HG03064 (cell line): ENCODE results near the gene PIM3.

Experiments
- ATAC-seq: cut with Tn5 transposase; IDR thresholded peaks from one replicate; pipeline ENCODE4 v1.9.1; 2021; ENCODE audit warnings: low read depth; ENCODE audit not compliant: unreplicated experiment

Gene PIM3

DNA sequence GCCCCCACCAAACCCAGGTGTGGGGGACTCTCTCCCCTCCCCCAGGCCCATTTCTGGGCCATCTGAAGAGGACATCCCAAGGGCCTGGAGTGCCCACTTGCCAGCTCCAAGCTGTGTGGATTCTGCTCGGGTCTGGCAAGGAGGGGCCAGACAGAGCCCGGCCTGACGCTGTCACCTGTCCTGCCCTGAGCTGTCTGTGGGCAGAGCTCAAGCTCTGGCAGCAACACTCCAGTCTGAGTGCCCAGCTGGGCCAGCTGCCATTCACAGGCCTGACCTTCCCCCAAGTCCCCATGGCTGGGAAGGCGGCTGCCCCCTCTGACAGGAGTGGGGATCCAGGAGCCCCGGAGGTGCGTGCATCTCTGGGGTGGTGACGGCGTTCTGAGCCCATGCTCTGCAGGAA is 6.2 kb upstream of the PIM3 start:
- no peak for ATAC-seq

DNA sequence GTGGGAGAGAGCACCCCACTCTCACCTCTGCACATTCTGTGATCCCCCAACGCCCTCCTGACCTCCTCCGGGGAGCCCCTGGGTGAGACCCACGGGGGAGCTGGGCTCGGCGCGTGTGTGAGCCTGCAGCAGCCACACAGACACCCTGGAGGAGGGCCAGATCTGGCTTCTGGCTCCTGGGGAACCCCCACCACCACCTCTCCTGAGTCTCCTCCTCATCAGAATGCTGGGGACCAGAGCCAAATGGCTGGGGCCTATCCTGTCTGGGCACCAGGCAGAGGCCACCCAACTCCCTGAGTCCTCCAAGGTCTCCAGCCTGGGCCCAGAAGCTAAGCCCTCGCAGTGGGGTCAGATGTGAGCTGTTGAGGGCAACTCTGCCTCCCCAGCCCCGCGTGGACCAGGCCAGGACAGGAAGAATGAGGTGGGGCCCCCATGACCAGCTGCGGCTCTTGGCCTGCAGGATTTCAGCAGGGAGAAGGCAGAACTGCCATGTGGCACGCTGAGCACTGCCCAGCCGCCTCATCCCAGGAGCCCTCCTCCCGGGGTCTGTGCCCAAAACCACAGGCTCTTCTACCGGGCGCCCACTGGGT is 5.5 kb upstream of the PIM3 start:
- ATAC-seq = no peak

DNA sequence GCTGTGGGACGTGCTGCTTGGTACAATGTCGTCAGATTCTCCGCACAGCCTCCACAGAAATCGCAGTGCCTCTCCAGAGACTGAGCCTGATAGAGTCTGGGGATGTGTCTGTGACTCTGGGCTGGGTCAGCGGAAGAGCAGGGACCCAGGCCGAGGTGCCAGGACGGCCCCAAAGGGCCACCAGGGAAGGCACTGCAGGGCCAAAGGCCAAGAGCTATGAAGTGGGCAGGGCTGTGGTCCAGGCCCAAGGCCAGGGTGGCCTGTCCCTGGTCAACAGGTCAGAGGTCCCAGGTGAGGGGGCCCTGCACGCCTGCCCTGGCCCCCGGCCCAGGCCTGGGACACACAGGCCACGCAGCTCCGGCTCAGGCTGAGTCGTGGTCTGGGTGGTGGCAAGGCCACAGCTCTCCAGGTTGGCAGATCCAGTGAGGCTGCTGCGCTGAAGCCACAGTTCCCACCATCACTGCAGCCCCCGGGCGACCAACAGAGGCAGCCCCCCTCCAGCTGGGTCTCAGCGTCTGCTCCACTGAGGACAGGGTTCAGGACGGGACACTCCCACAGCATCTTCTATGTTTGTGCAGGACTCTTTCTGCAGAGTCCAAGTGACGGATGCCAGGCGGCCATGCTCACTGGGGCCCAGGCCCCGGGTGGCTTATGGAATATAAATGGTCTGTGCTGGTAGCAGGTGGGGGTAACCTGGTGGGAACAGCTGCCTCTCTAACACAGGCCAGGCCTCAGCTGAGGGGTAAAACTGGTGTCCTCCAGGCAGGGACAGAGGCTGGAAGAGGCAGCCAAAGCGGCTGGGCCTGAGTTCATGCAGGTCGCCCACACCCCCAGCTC is 4.8 kb upstream of the PIM3 start:
- no peak for ATAC-seq

DNA sequence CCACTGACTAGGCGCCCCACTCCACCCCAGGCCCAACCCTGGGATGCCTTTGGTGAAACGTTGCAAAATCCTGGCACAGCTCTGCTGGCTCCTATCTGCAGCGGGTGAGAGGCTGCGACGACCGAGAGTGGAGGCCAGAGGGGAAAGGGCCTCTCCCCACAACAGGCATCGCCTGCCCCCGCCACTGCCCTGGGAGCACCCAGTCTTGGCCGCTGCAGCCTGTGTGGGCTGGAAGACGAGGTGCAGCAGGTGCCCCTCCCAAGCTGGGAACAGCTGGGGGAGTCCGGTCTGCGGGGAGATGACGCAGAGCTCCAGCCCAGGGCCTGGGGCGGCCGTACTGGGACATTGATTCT is 4.2 kb upstream of the PIM3 start:
- ATAC-seq = no peak

DNA sequence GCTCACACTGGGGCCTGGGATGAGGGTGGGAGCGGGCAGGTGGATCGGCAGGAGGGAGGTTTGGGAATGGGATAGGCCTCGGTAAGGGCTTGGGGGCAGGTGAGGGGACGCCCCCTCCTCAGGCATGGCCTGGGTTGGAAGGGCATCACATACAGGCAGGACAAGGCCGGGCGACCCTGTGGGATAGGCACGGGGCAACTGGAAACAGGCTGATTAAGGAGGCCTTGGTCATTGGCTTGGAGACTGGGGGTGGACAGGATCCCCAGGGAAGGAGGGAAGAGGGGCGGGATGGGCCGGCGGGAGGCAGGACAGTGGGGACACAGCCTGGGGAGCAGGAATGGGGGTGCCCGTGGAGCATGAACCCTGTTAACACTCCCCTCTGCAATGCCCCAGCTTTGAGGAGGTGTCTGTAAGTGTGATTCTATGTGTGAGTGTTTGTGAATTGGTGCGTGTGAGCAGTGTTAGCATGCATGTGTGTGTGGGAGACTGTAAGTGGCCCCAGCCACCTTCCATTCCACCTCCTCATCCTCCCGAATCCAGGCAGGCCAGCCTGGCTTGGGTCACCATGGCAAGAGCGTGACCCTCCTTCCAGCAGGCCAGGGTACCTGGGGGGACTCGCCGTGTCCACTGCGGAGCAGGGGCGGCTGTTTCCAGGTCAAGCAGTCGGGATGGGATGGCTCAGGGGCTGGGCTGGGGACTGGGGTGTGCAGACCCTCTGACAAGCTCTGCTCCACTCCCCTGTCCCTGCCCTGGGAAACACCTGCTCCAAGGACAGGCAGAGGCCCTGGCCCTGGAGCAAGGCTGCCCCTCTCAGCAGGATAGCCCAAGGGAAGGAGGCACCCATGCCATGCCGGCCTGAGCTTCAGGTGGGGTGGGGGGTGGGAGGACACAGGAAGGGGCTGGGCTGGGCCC is 3.4 kb upstream of the PIM3 start:
- no peak for ATAC-seq

- no peak for ATAC-seq
These were observed 2.7 kb upstream of the PIM3 start for GRCh38 chr22:49957826-49958365.

DNA sequence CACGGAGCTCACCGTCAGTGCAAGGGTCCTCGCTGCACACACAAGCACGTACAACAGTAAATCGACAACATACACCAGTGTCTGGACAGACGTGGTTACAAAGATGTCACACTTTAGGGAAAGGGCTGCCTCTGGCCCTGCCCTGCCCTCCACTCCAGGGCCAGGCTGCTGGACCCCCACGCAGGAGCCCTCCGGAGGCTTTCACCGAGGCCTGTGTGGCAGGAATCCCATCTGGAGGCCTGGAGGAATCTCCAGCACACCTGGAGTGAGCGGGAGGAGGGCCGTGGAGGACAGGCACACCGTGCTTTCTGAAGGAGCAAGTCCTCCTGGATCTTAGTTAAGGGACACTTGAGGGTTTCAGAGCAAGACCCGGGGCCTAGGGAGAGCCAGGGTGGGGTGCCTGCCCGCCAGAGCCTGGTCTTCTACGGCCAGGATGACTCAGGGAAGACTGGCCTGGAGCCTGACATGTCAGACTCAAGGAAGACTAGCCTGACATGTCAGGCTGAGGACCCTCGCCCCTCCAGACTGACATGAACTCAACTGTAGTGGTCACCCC is 2.1 kb upstream of the PIM3 start:
- no peak for ATAC-seq

DNA sequence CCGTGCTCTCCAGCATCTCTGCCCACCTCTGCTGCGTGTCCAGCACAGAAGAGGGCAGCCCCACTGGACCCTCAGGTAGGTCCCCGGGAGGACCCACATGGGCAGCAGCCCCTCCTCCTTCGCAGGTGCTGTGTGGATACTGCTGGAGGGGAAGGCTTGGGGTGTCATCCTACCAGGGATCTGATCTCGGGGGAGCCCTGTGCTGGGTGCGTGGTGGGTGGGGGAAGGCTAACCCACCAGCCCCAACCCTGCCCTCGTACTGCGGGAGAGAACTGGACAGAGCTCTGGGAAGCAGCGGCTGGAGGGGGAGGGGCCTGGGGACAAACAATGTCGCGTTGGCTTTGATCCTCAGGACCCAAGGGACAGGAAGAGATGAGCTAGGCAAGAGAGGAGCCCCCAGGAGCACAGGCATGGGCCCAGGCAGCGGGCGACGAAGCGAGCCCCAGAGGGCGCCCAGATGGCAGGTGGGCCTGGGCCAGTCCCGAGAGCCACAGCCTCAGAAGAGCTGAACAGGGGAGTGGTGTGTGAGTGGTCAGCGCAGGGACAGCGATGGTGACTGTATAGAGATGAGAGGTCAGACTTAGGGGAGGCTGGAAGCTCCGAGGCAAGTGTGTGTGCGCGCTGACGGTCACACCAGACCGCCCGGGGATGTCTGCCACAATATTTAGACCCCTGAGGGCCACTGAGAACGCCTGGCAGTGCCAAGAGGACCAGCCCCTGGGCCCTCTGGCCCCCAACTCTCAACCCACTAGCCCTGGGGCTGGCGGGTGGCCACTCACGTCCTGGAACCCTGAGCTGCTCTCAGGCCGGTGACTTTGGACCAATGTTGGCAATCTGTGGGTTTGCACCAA is 1.4 kb upstream of the PIM3 start:
- ATAC-seq = no peak

DNA sequence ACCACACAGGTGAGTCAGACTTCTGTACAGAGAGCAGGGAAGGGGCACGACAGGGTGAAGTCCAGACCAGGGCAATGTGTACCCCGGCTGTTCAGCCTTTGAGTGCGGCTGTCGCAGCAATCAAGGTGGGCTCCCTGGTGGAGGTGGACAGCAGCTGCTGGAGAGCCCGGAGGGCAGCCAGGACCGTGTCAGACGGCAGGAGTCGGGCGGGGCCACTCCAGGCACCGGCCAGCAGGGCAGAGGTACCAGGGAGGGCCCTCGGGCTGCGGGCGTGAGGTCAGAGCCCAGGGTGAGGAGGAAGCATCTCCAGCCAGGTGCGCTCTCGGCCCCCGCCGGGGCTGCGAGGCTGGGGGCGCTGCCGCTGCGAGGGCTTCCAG is 802 bp upstream of the PIM3 start:
- ATAC-seq = no peak

GRCh38 chr22:49961005-49961600 is 531 bp downstream of the PIM3 start:
- no peak for ATAC-seq

DNA sequence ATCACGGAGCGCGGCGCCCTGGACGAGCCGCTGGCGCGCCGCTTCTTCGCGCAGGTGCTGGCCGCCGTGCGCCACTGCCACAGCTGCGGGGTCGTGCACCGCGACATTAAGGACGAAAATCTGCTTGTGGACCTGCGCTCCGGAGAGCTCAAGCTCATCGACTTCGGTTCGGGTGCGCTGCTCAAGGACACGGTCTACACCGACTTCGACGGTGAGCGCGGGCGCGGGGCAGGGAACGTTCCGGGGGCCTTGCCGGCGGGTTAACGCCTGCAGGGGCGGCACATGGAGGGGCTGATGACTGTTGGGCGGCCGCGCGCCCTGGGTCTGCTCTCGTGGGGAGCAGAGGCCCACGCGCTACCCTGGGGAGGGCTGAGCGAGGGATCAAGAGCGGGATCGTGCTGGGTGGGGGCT is 1.0 kb downstream of the PIM3 start:
- no peak for ATAC-seq

GRCh38 chr22:49962012-49962750 is 1.6 kb downstream of the PIM3 start:
- no peak for ATAC-seq

- ATAC-seq = no peak
These were observed 2.4 kb downstream of the PIM3 start for GRCh38 chr22:49962751-49963646.

GRCh38 chr22:49963647-49964026 is 3.1 kb downstream of the PIM3 start:
- no peak for ATAC-seq

DNA sequence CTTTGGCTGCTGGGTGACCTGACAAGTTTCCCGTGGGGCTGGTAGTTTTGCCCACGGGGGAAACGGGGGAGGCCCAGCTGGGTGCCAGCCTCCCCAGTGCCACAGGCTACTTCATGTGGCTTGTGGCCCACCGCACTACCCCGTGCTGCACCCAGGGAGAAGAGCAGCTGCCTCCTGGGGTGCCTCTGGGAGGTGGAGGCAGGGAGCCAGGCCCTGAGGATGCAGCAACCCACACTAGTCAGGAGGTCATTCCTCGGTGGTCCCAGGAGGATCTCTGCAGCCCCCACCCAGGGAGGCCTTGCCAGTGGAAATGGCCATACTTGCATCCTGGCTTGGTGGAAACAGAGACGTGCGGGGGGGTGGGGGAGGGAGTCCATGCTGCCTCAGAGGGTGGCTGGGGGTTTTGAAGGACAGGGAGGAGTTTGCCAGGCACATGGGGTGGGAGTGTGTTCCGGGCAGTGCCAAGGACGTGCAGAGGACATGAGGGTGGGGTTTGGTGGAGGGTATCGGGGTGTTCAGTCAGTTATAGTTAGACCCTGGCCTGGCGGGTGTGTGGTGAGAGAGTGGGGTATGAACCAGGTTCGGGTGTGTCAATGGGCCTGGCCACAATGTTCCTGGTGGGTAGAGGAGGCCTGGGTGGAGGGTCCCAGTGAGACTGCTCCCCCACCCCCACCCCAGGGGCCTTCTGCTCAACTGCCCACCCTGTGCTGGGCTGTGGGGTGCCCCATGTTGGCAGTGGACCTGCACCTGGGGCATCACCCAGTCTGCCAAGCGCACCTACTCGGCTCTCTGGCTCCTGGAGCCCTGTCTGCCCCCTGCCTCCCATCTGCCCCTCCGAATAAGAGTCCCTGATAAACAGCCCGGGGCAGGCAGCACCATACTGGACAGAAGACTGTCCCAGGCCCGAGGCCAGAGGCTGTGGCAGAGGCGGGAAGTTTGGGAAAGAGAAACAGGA is 3.8 kb downstream of the PIM3 start:
- ATAC-seq = no peak

- ATAC-seq = no peak
These were observed 4.8 kb downstream of the PIM3 start for GRCh38 chr22:49965091-49966040.
